Breast epithelium (tissue), 3 donors: ENCODE results near the gene SPR.

ENCODE experiments used
- CTCF ChIP-seq, 3 donors: fragments of 450-650 bp; IDR thresholded peaks; one replicate each; pipeline ENCODE4 v1.5.1; 2016 to 2017; ENCODE audit warnings: antibody characterized with exemption in 3 of 3, mild to moderate bottlenecking in 3 of 3, moderate library complexity in 3 of 3
- POLR2A ChIP-seq: fragments of 450-650 bp; IDR thresholded peaks from one replicate; pipeline ENCODE4 v1.6.1; 2016; ENCODE audit warnings: antibody characterized with exemption, mild to moderate bottlenecking, moderate library complexity
- POLR2AphosphoS5 ChIP-seq, 3 donors: sonication (generic); formaldehyde crosslinking; IDR thresholded peaks; one replicate each; pipeline ENCODE4 v1.6.1; 2017; ENCODE audit warnings: antibody characterized with exemption in 3 of 3

DNA sequence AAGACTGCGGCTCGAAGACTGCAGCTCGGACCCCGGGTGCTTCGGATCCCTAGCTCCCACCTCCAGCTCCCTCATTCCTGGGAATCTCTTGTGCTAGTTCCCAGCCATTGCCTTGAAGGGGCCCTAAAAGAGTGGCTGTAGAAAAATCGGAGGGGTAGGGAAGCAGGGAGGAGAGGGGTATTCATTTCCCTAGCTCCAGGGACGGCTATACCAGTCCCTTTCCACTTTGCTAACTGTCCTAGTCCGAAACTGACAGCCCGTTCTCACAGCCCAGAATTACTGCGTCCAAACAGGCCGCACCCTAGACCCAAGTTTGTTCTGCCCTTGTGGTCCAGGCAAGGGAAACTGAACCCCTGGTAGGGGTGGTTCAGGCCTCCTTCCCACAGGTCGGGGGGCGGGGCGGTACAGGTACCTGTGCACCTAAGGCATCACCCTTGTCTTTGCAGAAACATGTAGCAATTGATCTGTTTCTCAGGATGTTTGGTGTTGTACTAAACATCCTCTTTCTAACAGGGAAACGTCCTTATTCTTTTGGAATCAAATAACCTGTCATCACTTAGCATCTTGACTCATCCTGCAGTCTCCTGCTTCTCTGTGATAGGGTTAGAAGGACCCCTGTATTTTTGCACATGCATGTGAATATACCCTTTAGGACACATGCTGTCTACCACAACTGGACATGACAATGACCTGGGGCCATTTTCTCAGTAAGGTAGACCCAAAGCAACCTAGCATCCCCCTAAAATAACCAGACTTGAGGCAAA, 34.1 kb downstream of the SPR start:
- no peak for TF ChIP-seq CTCF (IDR thresholded peaks at IDR 0.05)
- no peak for TF ChIP-seq POLR2A
- TF ChIP-seq POLR2AphosphoS5 (IDR thresholded peaks at IDR 0.05) = no peak
